AG04450 (cell line): ENCODE data around the gene HTR3A. TPM values are rescaled to one million over a fixed set of nuclear protein-coding genes. Genes with fewer than 3 reads are reported as not detected.
"Not testable (repeated sequence)": the region's sequence is repeated elsewhere in the genome, so short reads cannot be mapped to it uniquely, and the experiment has no call there.

Experiments
- CTCF ChIA-PET: fragments of 300-600, 350-600 bp; formaldehyde crosslinking; extraction: SDS; loops from one replicate; lab custom pipeline; 2022; ENCODE audit warnings: antibody characterized with exemption, inconsistent platforms; lab: Charles Lee
- POLR2A ChIA-PET: fragments of 350-600 bp; formaldehyde crosslinking; extraction: SDS; loops from one replicate; lab custom pipeline; 2021; ENCODE audit warnings: antibody characterized with exemption, inconsistent platforms; lab: Yijun Ruan, JAX
- DNase-seq: peaks from one replicate; pipeline ENCODE4 v3.0.0-alpha.2; 2011; ENCODE audit warnings: low read depth, low spot score
- H3K27ac ChIP-seq: one replicate; pipeline ENCODE4 v1.5.1; 2012; ENCODE audit warnings: low read depth, low read length, control low read depth
- H3K27me3 ChIP-seq: one replicate; pipeline ENCODE4 v1.6.0; 2012; ENCODE audit warnings: low read length; ENCODE audit not compliant: control insufficient read depth, insufficient read depth
- H3K4me3 ChIP-seq: 2 replicates; pipeline ENCODE4 v1.5.1; 2011; ENCODE audit warnings: mild to moderate bottlenecking, low read depth, low read length, control low read depth
- H3K9me3 ChIP-seq: 2 replicates; pipeline ENCODE4 v1.5.1; 2012; ENCODE audit warnings: low read length; ENCODE audit not compliant: control insufficient read depth, insufficient read depth
- polyA minus RNA-seq: library from RNA; depleted of rRNA, polyadenylated mRNA; stranded (reverse); fragments of >200 nt; gene quantifications from 2 replicates; pipeline ENCODE4 v1.2.3, GENCODE V29; 2011; rRNA and poly(A)+ RNA removed
- polyA plus RNA-seq: library from polyadenylated mRNA; depleted of rRNA; stranded (reverse); fragments of >200 nt; gene quantifications from 2 replicates; pipeline ENCODE4 v1.2.3, GENCODE V29; 2011; rRNA removed
- TF ChIP-seq, protein P1 (sequence below): IDR thresholded peaks from 2 replicates; pipeline ENCODE4 v1.5.1; 2011; ENCODE audit warnings: low read depth, low read length, control low read depth, inconsistent platforms

HTR3A gene
- polyA plus RNA-seq (not detected in 2 replicates), polyA minus RNA-seq (not detected in 2 replicates)

DNA sequence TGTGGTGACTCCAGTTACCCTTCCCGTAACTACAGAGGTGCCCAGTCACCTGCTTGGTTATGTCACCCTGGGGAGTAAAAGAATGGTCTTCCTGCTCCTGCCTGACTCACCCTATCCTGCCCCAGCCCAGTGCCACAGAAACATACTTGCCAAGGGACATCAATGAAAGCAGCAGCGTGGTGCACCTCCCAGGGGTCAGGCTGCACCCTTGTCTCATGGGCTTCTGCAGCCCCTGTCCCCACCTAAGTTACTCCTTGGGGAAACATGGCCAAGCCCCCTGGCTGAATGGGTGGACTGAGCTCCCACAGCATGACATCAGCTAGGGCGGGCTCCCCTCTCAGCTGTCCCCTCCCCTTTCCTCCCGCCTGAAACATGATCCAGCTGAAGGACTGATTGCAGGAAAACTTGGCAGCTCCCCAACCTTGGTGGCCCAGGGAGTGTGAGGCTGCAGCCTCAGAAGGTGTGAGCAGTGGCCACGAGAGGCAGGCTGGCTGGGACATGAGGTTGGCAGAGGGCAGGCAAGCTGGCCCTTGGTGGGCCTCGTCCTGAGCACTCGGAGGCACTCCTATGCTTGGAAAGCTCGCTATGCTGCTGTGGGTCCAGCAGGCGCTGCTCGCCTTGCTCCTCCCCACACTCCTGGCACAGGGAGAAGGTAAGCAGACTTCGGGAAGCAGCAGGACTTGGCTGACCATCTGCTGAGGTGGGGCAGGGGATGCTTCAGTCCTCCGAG lies at the start of gene HTR3A:
Gene HTR3A, plus strand, starts transcription at position 368 of the 730 bp plus-strand sequence. Its CDS starts 218 bp downstream, at position 586.
- CTCF ChIA-PET: interaction anchor here (1.1 kb wide), 1 partner anchor 16 kb away, joined by 4 read pairs; no protein-coding TSS in a partner anchor
- TF ChIP-seq, protein P1, sequence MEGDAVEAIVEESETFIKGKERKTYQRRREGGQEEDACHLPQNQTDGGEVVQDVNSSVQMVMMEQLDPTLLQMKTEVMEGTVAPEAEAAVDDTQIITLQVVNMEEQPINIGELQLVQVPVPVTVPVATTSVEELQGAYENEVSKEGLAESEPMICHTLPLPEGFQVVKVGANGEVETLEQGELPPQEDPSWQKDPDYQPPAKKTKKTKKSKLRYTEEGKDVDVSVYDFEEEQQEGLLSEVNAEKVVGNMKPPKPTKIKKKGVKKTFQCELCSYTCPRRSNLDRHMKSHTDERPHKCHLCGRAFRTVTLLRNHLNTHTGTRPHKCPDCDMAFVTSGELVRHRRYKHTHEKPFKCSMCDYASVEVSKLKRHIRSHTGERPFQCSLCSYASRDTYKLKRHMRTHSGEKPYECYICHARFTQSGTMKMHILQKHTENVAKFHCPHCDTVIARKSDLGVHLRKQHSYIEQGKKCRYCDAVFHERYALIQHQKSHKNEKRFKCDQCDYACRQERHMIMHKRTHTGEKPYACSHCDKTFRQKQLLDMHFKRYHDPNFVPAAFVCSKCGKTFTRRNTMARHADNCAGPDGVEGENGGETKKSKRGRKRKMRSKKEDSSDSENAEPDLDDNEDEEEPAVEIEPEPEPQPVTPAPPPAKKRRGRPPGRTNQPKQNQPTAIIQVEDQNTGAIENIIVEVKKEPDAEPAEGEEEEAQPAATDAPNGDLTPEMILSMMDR: no peak
- POLR2A ChIA-PET: no interaction called here
- no peak for DNase-seq
- no peak within 1 kb of the TSS for H3K27ac ChIP-seq
- no peaks in the 10 kb centered on the region for H3K27me3 ChIP-seq
- no peaks in the 10 kb centered on the region for H3K9me3 ChIP-seq
- H3K4me3 ChIP-seq: no peak within 1 kb of the TSS

DNA sequence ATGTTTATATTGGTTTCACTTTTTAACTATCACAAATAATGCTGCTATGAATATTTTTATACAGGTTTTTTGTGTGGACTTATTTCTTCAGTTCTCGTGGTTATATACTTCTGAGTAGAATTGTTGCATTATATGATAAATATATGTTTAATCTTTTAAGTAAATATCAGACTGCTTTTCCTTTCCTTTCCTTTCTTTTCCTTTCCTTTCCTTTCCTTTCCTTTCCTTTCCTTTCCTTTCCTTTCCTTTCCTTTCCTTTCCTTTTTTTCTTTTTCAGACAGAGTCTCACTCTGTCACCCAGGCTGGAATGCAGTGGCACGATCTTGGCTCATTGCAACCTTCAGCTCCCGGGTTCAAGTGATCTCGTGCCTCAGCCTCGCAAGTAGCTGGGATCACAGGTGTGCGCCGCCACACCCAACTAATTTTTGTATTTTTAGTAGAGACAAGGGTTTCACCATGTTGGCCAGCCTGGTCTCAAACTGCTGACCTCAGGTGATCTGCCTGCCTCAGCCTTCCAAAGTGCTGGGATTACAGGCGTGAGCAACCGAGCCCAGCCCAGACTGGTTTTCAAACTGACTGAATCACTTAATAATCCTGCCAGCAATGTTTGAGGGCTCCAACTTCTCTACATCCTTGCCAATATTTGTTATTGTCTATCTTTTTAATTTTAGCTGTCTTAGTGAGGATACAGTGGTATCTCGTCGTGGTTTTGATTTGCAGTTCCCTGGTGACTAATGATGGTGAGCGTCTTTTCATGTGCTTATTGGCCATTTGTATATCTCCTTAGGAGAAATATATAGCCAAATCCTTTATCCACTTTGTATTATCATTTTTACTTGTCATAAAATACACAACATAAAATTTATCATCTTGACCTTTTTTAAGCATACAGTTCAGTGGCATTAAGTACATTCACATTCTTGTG lies 48.4 kb upstream of the HTR3A start:
- H3K27ac ChIP-seq: no peak overlapping the region
- CTCF ChIA-PET: interaction anchor here (0.7 kb wide), 1 partner anchor 68 kb away, joined by 4 read pairs; no protein-coding TSS in a partner anchor
- DNase-seq: no peak
- H3K9me3 ChIP-seq: no peaks in the 10 kb centered on the region
- H3K27me3 ChIP-seq: no peaks in the 10 kb centered on the region
- TF ChIP-seq, protein P1: no peak
- no peak overlapping the region for H3K4me3 ChIP-seq
- POLR2A ChIA-PET: no interaction called here

DNA sequence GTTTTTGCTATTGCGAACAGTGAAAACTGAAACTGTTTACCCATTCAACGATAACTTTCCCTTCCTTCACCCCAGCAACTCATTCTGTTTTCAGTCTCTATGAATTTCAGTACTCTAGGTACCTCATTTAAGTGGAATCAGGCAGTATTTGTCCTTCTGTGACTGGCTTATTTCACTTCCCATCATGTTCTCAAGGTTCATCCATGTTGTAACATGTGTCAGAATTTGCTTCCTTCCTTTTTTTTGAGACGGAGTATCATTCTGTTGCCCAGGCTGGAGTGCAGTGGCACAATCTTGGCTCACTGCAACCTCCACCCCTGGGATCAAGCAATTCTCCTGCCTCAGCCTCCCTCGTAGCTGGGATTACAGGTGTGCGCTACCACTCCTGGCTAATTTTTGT lies 46.6 kb upstream of the HTR3A start:
- CTCF ChIA-PET: no interaction called here
- Histone ChIP-seq H3K27ac (no peak overlapping the region), H3K9me3 (no peaks in the 10 kb centered on the region), H3K27me3 (no peaks in the 10 kb centered on the region), H3K4me3 (no peak overlapping the region)
- TF ChIP-seq, protein P1: no peak
- POLR2A ChIA-PET: no interaction called here
- no peak for DNase-seq

DNA sequence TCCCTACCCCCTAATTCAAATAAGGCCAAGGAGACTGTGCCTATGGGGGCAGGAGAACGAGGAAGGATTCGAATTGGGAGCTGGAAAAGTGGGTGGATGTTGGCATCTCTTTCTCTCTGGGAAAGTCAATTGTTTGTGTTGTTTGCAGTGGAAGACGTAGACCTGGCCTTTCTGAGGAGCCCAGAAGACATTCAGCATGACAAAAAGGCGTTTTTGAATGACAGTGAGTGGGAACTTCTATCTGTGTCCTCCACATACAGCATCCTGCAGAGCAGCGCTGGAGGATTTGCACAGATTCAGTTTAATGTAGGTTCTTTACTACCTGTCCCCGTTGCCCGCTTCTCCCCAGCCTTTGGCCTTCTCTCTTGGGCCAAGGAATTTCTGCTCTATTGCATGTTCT lies 42.1 kb upstream of the HTR3A start:
- TF ChIP-seq, protein P1: no peak
- ChIA-PET CTCF (no interaction called here), POLR2A (no interaction called here)
- peaks cover 2% of the 10 kb centered on the region for H3K27me3 ChIP-seq
- no peaks in the 10 kb centered on the region for H3K9me3 ChIP-seq
- H3K4me3 ChIP-seq: no peak overlapping the region
- no peak for DNase-seq
- H3K27ac ChIP-seq: no peak overlapping the region

DNA sequence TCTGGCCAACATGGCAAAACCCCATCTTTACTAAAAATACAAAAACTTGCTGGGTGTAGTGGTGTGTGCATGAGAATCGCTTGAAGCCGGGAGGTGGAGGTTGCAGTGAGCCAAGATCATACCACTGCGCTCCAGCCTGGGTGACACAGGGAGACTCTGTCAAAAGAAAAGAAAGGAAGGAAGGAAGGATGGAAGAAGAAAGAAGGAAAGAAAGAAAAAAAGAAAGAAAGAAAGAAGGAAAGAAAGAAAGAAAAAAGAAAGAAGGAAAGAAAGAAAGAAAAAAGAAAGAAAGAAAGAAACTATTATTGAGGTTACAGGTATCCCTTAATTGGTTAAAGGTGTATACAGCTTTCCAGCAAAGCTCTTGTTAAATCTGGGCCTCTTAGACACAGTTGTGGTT lies 40.7 kb upstream of the HTR3A start:
- H3K27me3 ChIP-seq, POLR2A ChIA-PET, DNase-seq, H3K4me3 ChIP-seq, H3K9me3 ChIP-seq, H3K27ac ChIP-seq: not testable (repeated sequence)
- CTCF ChIA-PET: interaction anchor here (1.3 kb wide), 1 partner anchor 12 kb away, joined by 3 read pairs; no protein-coding TSS in a partner anchor
